ENCODE data around the gene PROK2.

GRCh38 chr3:71803248-71803647 lies 18.3 kb upstream of the PROK2 start:
- TF ChIP-seq JUND (IDR thresholded peaks at IDR 0.05) = no peak
- TF ChIP-seq YY1 (IDR thresholded peaks at IDR 0.05) = no peak
- TF ChIP-seq NR2F2 (IDR thresholded peaks at IDR 0.05) = no peak
- TF ChIP-seq TAF1 (conservative IDR thresholded peaks at IDR 0.05) = no peak
- no peak for TF ChIP-seq MAX (IDR thresholded peaks at IDR 0.05)
- TF ChIP-seq REST (IDR thresholded peaks at IDR 0.05) = no peak
- no peak for TF ChIP-seq CTCF (IDR thresholded peaks at IDR 0.05; ENCODE audit: low read depth, low read length, missing input control)
